ENCODE measurements around the gene TRABD.

DNA sequence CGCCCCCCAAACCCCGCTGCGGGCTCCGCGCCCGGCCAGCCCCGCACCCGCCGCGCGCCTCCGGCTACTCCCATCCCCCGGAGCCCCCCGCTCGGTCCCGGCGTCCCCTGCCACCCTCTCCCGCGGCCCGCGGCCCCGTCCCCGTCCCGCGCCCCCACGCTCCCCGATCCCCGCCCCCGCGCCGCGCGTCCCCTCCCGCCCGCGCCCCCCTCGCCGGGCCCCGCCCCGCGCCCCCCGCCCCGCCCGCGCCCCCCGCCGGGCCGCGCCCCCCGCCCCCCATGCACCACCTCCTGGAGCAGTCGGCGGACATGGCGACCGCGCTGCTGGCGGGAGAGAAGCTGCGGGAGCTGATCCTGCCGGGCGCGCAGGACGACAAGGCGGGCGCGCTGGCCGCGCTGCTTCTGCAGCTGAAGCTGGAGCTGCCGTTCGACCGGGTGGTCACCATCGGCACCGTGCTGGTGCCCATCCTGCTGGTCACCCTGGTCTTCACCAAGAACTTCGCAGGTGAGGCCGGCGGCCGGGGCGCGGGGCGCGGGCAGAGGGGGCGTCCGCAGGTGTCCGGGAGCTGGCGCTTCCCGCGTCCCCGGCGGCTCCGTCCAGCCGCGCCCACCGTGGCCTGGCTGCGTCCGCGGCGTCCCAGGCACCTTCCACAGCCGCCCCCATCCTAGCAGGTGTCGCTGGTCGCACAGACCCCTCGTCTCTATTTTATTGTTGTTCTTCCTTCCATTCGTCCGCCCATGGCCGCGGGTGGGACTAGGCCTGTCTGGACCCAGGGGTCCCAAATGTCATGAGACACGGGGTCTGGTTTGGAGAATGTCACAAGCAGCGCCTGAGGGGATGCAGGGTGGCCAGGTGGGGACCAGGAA, 15.0 kb upstream of the TRABD start, which contains the start of gene PANX2:
- TF ChIP-seq, protein P1, sequence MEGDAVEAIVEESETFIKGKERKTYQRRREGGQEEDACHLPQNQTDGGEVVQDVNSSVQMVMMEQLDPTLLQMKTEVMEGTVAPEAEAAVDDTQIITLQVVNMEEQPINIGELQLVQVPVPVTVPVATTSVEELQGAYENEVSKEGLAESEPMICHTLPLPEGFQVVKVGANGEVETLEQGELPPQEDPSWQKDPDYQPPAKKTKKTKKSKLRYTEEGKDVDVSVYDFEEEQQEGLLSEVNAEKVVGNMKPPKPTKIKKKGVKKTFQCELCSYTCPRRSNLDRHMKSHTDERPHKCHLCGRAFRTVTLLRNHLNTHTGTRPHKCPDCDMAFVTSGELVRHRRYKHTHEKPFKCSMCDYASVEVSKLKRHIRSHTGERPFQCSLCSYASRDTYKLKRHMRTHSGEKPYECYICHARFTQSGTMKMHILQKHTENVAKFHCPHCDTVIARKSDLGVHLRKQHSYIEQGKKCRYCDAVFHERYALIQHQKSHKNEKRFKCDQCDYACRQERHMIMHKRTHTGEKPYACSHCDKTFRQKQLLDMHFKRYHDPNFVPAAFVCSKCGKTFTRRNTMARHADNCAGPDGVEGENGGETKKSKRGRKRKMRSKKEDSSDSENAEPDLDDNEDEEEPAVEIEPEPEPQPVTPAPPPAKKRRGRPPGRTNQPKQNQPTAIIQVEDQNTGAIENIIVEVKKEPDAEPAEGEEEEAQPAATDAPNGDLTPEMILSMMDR (IDR thresholded peaks at IDR 0.05; ENCODE audit: poor library complexity, severe bottlenecking) = no peak
- TF ChIP-seq EZH2 (IDR thresholded peaks at IDR 0.05; ENCODE audit: borderline replicate concordance, insufficient read depth, low read length, poor library complexity, severe bottlenecking) (no peak), POLR2AphosphoS5 (IDR thresholded peaks at IDR 0.05) (peak; percentile 26), EP300 (conservative IDR thresholded peaks at IDR 0.05; ENCODE audit: poor library complexity, severe bottlenecking) (peak; percentile 12)
- TF ChIP-seq, protein P2, sequence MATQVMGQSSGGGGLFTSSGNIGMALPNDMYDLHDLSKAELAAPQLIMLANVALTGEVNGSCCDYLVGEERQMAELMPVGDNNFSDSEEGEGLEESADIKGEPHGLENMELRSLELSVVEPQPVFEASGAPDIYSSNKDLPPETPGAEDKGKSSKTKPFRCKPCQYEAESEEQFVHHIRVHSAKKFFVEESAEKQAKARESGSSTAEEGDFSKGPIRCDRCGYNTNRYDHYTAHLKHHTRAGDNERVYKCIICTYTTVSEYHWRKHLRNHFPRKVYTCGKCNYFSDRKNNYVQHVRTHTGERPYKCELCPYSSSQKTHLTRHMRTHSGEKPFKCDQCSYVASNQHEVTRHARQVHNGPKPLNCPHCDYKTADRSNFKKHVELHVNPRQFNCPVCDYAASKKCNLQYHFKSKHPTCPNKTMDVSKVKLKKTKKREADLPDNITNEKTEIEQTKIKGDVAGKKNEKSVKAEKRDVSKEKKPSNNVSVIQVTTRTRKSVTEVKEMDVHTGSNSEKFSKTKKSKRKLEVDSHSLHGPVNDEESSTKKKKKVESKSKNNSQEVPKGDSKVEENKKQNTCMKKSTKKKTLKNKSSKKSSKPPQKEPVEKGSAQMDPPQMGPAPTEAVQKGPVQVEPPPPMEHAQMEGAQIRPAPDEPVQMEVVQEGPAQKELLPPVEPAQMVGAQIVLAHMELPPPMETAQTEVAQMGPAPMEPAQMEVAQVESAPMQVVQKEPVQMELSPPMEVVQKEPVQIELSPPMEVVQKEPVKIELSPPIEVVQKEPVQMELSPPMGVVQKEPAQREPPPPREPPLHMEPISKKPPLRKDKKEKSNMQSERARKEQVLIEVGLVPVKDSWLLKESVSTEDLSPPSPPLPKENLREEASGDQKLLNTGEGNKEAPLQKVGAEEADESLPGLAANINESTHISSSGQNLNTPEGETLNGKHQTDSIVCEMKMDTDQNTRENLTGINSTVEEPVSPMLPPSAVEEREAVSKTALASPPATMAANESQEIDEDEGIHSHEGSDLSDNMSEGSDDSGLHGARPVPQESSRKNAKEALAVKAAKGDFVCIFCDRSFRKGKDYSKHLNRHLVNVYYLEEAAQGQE (IDR thresholded peaks at IDR 0.05; ENCODE audit: borderline replicate concordance) = no peak

Measured in neural cell (in vitro differentiated cells).